Activated T-cell treated with anti-CD3 and anti-CD28 coated beads for 4 hours (primary cell): ENCODE measurements around the gene SIGMAR1.
A peak's percentile ranks its signal among the peaks of the same experiment; 100 is the strongest.
"Not testable (repeated sequence)": the region's sequence is repeated elsewhere in the genome, so short reads cannot be mapped to it uniquely, and the experiment has no call there.

Experiments used
- DNase-seq: peaks from one replicate; pipeline ENCODE4 v3.0.0-alpha.2; 2020

Gene SIGMAR1

GRCh38 chr9:34654323-34655051 lies 16.9 kb upstream of the SIGMAR1 start:
- no peak for DNase-seq

- no peak for DNase-seq
Measured at GRCh38 chr9:34653151-34654072, 15.8 kb upstream of the SIGMAR1 start.

- DNase-seq, result no peak
Measured at GRCh38 chr9:34652602-34653000, 15.0 kb upstream of the SIGMAR1 start.

DNA sequence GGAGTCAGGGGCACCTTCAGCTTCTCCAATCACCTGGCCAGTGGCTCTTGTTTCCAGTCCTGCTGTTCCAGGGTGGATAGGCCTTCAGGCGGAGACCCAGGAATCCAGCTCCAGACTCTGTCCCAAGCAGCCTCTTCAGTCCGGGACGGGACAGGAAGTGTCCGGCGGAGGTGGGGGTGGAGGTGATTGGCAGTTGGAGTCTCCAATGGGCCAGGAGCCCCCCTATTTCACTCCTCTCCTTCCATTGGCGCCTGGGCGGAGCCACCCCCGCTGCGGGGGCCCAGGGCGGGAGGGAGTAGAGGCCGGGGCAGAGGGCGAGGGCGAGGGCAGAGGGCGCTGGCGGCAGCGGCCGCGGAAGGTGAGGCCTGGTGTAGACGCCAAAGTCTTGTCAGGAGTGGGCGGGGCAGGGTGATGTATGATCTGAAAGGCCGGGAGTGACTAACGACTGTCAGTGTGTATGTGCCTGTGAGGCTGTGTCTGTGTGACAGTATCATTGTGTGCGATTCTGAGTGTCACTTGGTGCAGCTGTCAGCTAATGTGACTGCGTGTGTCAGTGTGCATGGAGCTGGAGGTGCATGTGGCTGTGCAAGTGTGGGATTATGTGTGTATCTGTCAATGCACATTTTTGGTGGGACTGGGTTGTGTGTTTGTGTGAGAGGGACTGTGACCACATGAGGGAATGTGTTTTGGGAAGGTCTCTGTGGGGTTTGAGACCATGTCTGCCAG lies 14.5 kb upstream of the SIGMAR1 start, which contains the start of gene IL11RA:
Gene IL11RA (plus strand): TSS at position 310 of the 726 bp plus-strand sequence. CDS start 3,033 bp downstream, outside the sequence.
- peak; percentile 45 for DNase-seq

DNA sequence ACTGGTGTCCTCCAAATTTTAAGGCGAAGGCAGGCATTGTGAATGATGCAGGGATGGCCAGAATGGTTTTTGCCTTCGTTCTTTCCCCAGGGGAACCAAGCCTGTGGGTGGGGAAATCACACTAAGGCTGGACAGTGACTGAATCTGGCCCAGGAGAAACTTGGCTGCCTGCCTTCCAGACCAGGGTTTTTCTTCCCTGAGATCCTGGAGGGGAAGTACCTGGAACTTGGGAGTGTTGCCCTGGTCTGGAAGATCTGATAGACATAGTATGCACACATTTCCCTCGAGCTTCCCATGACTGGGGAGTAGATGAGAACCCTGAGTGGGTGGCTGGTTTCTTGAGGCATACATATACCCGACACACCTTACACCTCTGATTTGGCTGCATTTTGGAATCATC lies 13.7 kb upstream of the SIGMAR1 start:
- no peak for DNase-seq

- DNase-seq, result no peak
Measured at GRCh38 chr9:34650816-34651215, 13.2 kb upstream of the SIGMAR1 start.

DNA sequence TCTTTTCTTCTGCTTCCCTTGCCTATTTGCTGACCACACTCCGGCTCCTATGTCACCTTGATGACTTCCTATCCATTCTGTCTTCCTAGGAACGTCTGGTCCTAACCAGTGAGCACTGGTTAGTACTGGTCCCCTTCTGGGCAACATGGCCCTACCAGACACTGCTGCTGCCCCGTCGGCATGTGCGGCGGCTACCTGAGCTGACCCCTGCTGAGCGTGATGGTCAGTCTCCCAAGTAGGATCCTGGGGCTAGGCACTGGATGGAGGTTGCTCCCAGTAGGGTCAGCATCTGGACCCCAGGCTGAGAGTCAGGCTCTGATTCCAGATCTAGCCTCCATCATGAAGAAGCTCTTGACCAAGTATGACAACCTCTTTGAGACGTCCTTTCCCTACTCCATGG lies 11.1 kb upstream of the SIGMAR1 start:
- DNase-seq, result no peak

DNA sequence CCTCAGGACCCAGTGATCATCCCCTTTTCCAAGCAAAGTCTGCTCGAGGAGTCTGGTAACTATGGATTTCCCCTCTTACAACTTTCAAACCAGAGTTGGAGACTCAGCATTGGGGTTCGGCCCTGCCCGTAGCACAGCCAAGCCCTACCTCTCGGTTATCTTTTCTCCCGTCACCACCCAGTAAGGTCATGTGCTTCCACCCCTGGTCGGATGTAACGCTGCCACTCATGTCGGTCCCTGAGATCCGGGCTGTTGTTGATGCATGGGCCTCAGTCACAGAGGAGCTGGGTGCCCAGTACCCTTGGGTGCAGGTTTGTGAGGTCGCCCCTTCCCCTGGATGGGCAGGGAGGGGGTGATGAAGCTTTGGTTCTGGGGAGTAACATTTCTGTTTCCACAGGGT lies 10.1 kb upstream of the SIGMAR1 start:
- DNase-seq, result no peak

- DNase-seq, result no peak
Measured at GRCh38 chr9:34647084-34647403, 9.5 kb upstream of the SIGMAR1 start.

GRCh38 chr9:34646211-34647083 lies 8.9 kb upstream of the SIGMAR1 start, which contains the start of gene GALT:
TSS of gene GALT (plus strand) at chr9:34646675. CDS start at chr9:34646705, 30 bp downstream.
- peak; percentile 98 for DNase-seq

DNA sequence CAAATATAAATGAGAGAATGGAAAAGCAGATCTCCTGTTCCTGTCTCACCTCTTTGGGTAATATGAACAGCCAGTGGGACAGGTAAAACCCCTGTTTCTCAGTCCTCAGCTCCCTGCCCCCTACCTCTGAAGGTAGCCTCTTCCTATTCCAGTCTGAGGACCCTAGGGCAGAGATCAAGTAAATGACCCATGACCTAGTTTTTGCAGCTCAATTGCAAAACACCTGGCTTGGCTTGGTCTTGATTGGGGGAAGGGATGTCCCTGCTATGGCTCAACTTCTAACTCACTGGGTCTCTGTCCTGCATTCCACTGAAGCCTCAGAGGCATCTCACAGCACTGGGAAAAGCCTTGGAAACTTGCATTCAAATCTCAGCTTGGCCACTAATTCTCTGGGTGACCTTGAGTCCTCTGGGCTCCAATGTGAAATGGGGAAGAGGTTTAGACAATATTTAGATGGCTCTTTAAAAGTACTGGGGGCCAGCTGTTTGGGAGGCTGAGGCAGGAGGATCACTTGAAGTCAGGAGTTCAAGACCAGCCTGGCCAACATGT lies 7.3 kb upstream of the SIGMAR1 start:
- DNase-seq, result no peak

DNA sequence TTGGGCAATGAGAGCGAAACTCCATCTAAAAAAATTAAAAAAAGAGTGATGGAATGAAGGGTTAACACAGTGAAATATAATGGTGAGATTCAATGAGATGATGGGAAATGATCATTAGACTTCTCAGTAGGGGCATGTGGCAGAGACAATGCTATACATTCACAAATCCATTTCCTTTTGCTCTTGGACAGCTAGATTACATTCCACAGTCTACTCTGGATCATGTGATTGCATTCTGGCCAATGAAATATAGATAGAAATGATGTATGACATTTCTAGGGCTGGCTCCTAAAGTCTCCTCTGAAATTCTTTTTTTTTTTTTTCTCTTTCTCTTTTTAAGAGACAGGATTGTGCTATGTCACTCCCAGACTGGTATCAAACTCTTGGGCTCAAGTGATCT lies 5.1 kb upstream of the SIGMAR1 start:
- no peak for DNase-seq

- not testable (repeated sequence) for DNase-seq
Measured at GRCh38 chr9:34639322-34639721, 1.7 kb upstream of the SIGMAR1 start.

DNA sequence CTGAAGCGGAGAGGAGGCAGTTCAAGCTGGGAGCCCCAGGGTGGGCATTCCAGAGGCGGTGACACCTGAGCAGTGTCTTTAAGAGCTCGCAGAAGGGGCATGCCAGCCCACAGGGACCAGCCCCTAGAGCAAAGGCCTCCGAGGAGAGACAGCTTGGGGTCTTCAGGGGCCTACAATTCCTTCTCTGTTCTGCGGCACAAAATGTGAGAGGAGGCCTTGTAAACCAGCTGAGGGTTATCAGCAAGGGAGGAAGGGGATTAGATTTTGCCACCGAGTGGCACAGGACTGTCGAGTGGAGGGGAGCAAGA lies 505 bp upstream of the SIGMAR1 start:
- DNase-seq, result no peak

DNA sequence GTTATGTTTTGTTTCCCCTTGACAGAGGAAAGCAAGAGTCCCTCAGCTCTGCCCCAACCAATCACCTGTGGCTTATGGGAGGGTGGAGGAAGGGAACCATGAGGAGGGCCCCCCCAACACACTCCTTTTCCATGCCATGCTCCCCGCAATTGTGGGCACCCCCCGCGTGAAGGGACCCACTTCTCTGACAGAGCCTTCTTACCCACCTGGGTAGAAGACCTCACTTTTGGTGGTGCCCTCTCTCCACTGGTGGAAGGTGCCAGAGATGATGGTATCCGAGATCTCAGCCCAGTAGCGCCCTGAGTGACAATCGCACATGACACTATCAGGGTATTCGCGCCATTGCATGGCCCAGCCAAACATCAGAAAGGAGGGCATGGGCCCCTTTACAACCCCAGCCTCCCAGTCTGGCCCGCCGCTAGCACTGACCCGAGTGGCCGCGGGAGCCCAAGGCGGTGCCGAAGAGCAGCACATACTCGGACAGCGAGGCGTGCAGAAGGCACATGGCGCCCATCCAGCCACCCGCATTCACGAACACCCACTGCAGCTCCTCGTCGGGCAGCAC lies 714 bp downstream of the SIGMAR1 start:
- no peak for DNase-seq

- DNase-seq, result no peak
Measured at GRCh38 chr9:34635556-34635955, 2.0 kb downstream of the SIGMAR1 start.

GRCh38 chr9:34634551-34635248 lies 2.9 kb downstream of the SIGMAR1 start:
- no peak for DNase-seq

- peak; percentile 71 for DNase-seq
Measured at GRCh38 chr9:34633851-34634550, 3.6 kb downstream of the SIGMAR1 start.

GRCh38 chr9:34633166-34633565 lies 4.4 kb downstream of the SIGMAR1 start:
- no peak for DNase-seq

DNA sequence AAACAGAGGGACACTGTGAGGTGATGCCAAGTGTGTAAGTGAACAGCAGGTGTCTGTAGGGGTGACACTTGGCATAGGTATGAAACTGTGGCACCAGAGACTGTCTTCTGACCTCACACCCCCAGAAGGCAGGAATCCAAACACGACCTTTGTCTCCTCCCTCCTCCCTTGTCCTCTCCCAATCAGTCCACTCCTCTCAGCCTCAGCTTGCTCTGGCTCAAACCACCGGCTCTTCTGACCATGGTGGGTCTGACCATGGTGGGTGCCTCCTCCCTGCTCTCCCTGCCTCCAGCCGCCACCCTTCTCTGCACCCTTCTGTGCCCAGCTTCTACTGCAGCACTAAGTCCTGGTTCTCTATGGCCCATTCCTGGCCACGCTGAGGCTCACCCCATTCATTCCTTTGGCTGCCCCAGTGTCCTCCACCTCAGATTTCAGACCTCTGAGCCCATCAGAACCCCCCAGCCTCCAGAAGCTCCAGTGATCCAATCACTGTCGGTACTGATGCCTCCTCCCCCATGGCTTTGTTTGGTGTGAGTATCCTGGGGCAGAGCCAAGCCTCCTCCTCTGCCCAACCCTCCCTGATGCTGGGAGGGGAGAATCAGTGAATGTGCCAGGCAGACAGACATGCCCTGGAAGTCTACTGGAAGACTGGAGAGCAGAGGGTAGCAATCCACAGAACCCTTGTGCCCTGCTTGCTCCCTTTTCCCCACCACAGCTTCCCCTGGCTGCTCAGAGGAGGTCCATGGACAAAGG lies 7.0 kb downstream of the SIGMAR1 start:
- DNase-seq, result no peak
